ENCODE measurements around the gene PPP1R15B.
A peak's percentile ranks its signal among the peaks of the same experiment; 100 is the strongest.

PPP1R15B gene

DNA sequence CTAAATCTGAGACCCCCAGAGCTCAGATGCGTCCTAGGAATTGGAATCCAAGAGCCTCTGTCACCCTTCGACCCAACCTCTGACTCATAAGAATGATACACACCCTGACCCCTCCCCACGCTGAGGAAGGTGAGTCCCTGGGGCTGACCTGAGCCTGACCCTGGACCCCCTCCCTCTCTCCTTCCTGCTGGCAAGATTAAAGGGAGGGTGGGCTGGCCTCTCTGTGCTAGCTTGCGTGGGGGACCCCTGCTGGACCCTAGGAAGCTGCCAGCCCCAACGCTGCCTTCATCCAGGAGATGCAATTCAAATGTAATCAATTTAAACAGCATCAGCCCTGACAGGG is 52.5 kb downstream of the PPP1R15B start:
- Histone ChIP-seq H3K27ac (replicated peaks) (no peak overlapping the region), H3K27me3 (ENCODE audit: insufficient read depth, poor library complexity, severe bottlenecking) (no peaks in the 10 kb centered on the region), H3K4me3 (replicated peaks; ENCODE audit: insufficient read depth, low read length) (no peak overlapping the region)
- TF ChIP-seq SPI1 (IDR thresholded peaks at IDR 0.05; ENCODE audit: borderline replicate concordance, low read depth), result no peak
- TF ChIP-seq POLR2AphosphoS5 (IDR thresholded peaks at IDR 0.05; ENCODE audit: low read depth), result no peak
- no peak for TF ChIP-seq GABPA (IDR thresholded peaks at IDR 0.05; ENCODE audit: low read depth)
- TF ChIP-seq CTCF (IDR thresholded peaks at IDR 0.05; ENCODE audit: insufficient read depth, low read length), result no peak
- TF ChIP-seq, protein P1, sequence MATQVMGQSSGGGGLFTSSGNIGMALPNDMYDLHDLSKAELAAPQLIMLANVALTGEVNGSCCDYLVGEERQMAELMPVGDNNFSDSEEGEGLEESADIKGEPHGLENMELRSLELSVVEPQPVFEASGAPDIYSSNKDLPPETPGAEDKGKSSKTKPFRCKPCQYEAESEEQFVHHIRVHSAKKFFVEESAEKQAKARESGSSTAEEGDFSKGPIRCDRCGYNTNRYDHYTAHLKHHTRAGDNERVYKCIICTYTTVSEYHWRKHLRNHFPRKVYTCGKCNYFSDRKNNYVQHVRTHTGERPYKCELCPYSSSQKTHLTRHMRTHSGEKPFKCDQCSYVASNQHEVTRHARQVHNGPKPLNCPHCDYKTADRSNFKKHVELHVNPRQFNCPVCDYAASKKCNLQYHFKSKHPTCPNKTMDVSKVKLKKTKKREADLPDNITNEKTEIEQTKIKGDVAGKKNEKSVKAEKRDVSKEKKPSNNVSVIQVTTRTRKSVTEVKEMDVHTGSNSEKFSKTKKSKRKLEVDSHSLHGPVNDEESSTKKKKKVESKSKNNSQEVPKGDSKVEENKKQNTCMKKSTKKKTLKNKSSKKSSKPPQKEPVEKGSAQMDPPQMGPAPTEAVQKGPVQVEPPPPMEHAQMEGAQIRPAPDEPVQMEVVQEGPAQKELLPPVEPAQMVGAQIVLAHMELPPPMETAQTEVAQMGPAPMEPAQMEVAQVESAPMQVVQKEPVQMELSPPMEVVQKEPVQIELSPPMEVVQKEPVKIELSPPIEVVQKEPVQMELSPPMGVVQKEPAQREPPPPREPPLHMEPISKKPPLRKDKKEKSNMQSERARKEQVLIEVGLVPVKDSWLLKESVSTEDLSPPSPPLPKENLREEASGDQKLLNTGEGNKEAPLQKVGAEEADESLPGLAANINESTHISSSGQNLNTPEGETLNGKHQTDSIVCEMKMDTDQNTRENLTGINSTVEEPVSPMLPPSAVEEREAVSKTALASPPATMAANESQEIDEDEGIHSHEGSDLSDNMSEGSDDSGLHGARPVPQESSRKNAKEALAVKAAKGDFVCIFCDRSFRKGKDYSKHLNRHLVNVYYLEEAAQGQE (IDR thresholded peaks at IDR 0.05; ENCODE audit: insufficient replicate concordance, low read depth), result no peak
- DNase-seq (ENCODE audit: low read depth in 1 of 2, low spot score in 1 of 2), result no peak

GRCh38 chr1:204358605-204359004 is 53.0 kb downstream of the PPP1R15B start:
- DNase-seq (ENCODE audit: low read depth in 1 of 2, low spot score in 1 of 2), result no peak
- H3K27ac ChIP-seq (replicated peaks), result no peak overlapping the region
- TF ChIP-seq SPI1 (IDR thresholded peaks at IDR 0.05; ENCODE audit: borderline replicate concordance, low read depth), result no peak
- TF ChIP-seq CTCF (IDR thresholded peaks at IDR 0.05; ENCODE audit: insufficient read depth, low read length), result no peak
- no peak for TF ChIP-seq GABPA (IDR thresholded peaks at IDR 0.05; ENCODE audit: low read depth)
- TF ChIP-seq POLR2AphosphoS5 (IDR thresholded peaks at IDR 0.05; ENCODE audit: low read depth), result no peak
- TF ChIP-seq, protein P1 (IDR thresholded peaks at IDR 0.05; ENCODE audit: insufficient replicate concordance, low read depth), result no peak
- no peak overlapping the region for H3K4me3 ChIP-seq (replicated peaks; ENCODE audit: insufficient read depth, low read length)
- H3K27me3 ChIP-seq (ENCODE audit: insufficient read depth, poor library complexity, severe bottlenecking), result no peaks in the 10 kb centered on the region

DNA sequence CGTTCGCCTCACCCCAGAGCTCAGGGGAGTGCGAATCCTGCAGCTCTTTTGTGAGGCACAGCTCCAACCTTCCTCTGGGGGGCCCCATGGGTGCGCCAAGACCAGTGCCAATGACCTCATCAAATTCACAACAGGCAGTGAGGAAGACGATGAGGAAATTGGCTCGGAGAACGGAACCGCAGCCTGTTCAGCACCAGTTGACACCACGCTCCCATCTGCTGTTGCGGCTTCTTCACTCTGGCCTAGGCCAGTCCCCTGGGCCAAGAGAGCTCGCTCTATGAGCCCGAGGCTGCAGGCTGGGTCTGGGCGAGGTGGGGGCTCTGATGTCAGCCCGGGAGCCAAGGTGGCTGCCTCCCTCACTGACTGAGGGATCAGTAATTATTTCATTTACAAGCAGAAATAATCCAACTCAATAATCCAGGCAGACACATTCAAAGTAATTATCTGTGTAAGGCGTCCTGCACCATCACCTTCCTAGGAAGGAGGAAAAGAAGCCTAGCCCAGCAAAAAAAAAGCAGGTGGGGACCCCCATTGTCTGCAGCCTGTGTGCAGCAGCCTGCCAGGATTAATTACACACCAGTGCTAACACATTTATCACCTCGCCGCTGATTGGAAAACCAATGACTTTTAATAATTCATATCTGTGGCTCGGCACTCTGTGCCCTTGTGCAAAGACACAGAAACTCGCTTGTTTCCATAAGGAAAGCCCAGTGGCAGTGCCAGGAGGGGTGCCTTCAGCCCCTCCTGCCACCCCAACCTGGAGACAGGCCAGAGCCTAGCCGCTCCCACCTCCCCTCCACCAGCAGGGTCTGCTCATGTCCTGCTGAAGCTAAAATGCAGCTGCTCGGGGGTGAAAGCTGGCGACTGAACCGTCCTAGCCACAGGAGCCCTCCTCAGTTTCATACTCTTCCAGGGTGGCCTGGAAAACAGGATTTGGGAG is 53.8 kb downstream of the PPP1R15B start:
- TF ChIP-seq, protein P1 (IDR thresholded peaks at IDR 0.05; ENCODE audit: insufficient replicate concordance, low read depth), result no peak
- no peak for TF ChIP-seq POLR2AphosphoS5 (IDR thresholded peaks at IDR 0.05; ENCODE audit: low read depth)
- TF ChIP-seq SPI1 (IDR thresholded peaks at IDR 0.05; ENCODE audit: borderline replicate concordance, low read depth), result no peak
- no peak for TF ChIP-seq GABPA (IDR thresholded peaks at IDR 0.05; ENCODE audit: low read depth)
- no peak for TF ChIP-seq CTCF (IDR thresholded peaks at IDR 0.05; ENCODE audit: insufficient read depth, low read length)
- Histone ChIP-seq H3K27me3 (ENCODE audit: insufficient read depth, poor library complexity, severe bottlenecking) (no peaks in the 10 kb centered on the region), H3K4me3 (replicated peaks; ENCODE audit: insufficient read depth, low read length) (no peak overlapping the region), H3K27ac (replicated peaks) (no peak overlapping the region)
- DNase-seq (ENCODE audit: low read depth in 1 of 2, low spot score in 1 of 2), result peak; percentile 30 to 34
